Measurements from ENCODE around the gene COX6A1. TPM values are rescaled to one million over a fixed set of nuclear protein-coding genes. Genes with fewer than 3 reads are reported as not detected.

The COX6A1 gene
- total and polyA plus RNA-seq, 2 of the 13 experiments (the other 11 are each of a cell fraction or from before 2014, with no cell fraction given) = 542 to 673 TPM

DNA sequence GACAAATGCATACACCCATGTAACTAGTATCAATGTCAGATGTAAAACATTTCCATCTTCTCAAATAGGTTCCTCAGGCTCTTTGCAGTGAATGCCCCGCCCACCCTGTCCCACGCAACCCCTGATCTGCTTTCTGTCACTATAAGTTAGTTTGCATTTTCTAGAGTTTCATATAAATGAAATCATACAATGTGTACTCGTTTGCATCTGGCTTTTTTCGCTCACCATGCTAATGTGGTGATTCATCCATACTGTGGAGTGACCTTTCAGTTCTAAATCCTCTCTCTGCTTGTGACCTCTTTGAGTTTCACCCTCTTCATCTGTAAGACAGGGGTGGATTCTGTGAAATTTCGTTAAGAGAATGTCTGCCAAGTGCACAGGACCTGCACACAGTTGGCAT lies 38.4 kb upstream of the COX6A1 start (continued):
- TF ChIP-seq TOE1 (CRISPR knock-in tag; IDR thresholded peaks at IDR 0.05) (no peak), ZNF101 (CRISPR knock-in tag; IDR thresholded peaks at IDR 0.05; ENCODE audit: borderline replicate concordance, low read depth) (no peak), ZNF496 (CRISPR knock-in tag; IDR thresholded peaks at IDR 0.05; ENCODE audit: insufficient replicate concordance) (no peak), RELA (CRISPR knock-in tag; IDR thresholded peaks at IDR 0.05) (no peak), ZNF282 (IDR thresholded peaks at IDR 0.05; ENCODE audit: partially characterized antibody) (no peak), GATA4 (IDR thresholded peaks at IDR 0.05; ENCODE audit: borderline replicate concordance, low read depth) (no peak)
- TF ChIP-seq, protein P1, sequence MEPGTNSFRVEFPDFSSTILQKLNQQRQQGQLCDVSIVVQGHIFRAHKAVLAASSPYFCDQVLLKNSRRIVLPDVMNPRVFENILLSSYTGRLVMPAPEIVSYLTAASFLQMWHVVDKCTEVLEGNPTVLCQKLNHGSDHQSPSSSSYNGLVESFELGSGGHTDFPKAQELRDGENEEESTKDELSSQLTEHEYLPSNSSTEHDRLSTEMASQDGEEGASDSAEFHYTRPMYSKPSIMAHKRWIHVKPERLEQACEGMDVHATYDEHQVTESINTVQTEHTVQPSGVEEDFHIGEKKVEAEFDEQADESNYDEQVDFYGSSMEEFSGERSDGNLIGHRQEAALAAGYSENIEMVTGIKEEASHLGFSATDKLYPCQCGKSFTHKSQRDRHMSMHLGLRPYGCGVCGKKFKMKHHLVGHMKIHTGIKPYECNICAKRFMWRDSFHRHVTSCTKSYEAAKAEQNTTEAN (CRISPR knock-in tag; conservative IDR thresholded peaks at IDR 0.05) = no peak

DNA sequence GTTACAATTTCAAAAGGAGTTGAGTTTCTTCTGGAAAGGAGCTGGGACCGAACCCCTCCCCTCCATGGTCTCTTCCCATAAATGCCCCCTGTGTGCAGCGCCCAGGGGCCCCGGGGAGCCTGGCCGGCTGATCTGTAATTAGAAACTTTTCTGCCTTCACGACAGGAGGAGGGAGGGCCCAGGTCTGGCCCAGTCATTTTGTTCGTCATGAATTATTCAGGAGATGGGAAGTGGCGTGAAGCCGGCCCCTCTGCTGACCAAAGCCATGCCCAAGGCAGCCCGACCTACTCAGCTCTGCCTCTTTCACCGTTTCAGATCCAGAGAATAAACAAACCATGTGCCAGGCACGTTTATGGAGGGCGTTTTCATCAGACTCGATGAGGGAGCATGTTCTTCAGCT lies 35.7 kb upstream of the COX6A1 start:
- no TSS peak for BruUV-seq (replicated peaks)
- Histone ChIP-seq H2AFZ (ENCODE audit: low read length) (no peak overlapping the region), H4K20me1 (ENCODE audit: insufficient read depth, low read length) (no peaks in the 10 kb centered on the region), H3K9ac (ENCODE audit: insufficient read depth, low read depth, low read length) (no peak overlapping the region), H3K27me3 (ENCODE audit: control insufficient read depth in 1 of 2, insufficient read depth in 2 of 2, low read length in 2 of 2) (peaks cover 0 to 5% of the 10 kb centered on the region in 2 experiments; a peak in 3 of 5 replicates), H3K4me1 (ENCODE audit: insufficient read depth, low read length) (peaks cover 12% of the 10 kb centered on the region), H3K9me3 (ENCODE audit: low read length) (no peaks in the 10 kb centered on the region), H3K4me3 (replicated peaks in 1 of 3; ENCODE audit: insufficient read depth in 1 of 3, low read depth in 2 of 3, low read length in 3 of 3) (peak overlapping the region in 1 of 3 experiments; percentile 16; a peak in 1 of 6 replicates), H3K36me3 (replicated peaks in 1 of 2; ENCODE audit: control insufficient read depth in 1 of 2, insufficient read depth in 2 of 2, low read length in 2 of 2) (no peaks in the 10 kb centered on the region), H3K4me2 (ENCODE audit: low read depth, low read length) (peak overlapping the region; percentile 47), H3K27ac (ENCODE audit: extremely low read length, insufficient read depth, low read length) (no peak overlapping the region), H3K79me2 (ENCODE audit: insufficient read depth, low read length) (no peaks in the 10 kb centered on the region)
- ChIA-PET POLR2A (no interaction called here), CTCF (ENCODE audit: low intra/inter-chr PET ratio, low total read pairs) (no interaction called here)
- 13% methylated on average over 11 of the region's 13 CpGs for WGBS (ENCODE audit: low lambda C conversion rate)
- FAIRE-seq (no peak), DNase-seq (ENCODE audit: low spot score) (no peak), ATAC-seq (peak; percentile 68)
- in situ Hi-C loops (cut with HindIII; ENCODE audit: extremely low pct_ligation_motif_present, low pct_unique_long_range_greater_than_20kb) = no loop called here
- intact Hi-C loops (cut with micrococcal nuclease; ENCODE audit: unreplicated experiment) = no loop called here
- TF ChIP-seq JARID2 (CRISPR knock-in tag; IDR thresholded peaks at IDR 0.05; ENCODE audit: insufficient replicate concordance) (no peak), HNF4A (CRISPR knock-in tag; IDR thresholded peaks at IDR 0.05) (no peak), ZNF30 (CRISPR knock-in tag; IDR thresholded peaks at IDR 0.05) (no peak), PHF20 (CRISPR knock-in tag; IDR thresholded peaks at IDR 0.05) (no peak), ZZZ3 (CRISPR knock-in tag; IDR thresholded peaks at IDR 0.05; ENCODE audit: borderline replicate concordance) (no peak), ZNF296 (CRISPR knock-in tag; conservative IDR thresholded peaks at IDR 0.05) (no peak)
- TF ChIP-seq, protein P2, sequence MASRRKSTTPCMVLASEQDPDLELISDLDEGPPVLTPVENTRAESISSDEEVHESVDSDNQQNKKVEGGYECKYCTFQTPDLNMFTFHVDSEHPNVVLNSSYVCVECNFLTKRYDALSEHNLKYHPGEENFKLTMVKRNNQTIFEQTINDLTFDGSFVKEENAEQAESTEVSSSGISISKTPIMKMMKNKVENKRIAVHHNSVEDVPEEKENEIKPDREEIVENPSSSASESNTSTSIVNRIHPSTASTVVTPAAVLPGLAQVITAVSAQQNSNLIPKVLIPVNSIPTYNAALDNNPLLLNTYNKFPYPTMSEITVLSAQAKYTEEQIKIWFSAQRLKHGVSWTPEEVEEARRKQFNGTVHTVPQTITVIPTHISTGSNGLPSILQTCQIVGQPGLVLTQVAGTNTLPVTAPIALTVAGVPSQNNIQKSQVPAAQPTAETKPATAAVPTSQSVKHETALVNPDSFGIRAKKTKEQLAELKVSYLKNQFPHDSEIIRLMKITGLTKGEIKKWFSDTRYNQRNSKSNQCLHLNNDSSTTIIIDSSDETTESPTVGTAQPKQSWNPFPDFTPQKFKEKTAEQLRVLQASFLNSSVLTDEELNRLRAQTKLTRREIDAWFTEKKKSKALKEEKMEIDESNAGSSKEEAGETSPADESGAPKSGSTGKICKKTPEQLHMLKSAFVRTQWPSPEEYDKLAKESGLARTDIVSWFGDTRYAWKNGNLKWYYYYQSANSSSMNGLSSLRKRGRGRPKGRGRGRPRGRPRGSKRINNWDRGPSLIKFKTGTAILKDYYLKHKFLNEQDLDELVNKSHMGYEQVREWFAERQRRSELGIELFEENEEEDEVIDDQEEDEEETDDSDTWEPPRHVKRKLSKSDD (CRISPR knock-in tag; IDR thresholded peaks at IDR 0.05; ENCODE audit: low read depth) = no peak
- TF ChIP-seq, protein P3, sequence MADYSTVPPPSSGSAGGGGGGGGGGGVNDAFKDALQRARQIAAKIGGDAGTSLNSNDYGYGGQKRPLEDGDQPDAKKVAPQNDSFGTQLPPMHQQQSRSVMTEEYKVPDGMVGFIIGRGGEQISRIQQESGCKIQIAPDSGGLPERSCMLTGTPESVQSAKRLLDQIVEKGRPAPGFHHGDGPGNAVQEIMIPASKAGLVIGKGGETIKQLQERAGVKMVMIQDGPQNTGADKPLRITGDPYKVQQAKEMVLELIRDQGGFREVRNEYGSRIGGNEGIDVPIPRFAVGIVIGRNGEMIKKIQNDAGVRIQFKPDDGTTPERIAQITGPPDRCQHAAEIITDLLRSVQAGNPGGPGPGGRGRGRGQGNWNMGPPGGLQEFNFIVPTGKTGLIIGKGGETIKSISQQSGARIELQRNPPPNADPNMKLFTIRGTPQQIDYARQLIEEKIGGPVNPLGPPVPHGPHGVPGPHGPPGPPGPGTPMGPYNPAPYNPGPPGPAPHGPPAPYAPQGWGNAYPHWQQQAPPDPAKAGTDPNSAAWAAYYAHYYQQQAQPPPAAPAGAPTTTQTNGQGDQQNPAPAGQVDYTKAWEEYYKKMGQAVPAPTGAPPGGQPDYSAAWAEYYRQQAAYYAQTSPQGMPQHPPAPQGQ (CRISPR knock-in tag; IDR thresholded peaks at IDR 0.05; ENCODE audit: borderline replicate concordance) = no peak

Measured in HepG2 (cell line).